ENCODE data around the gene ELMO1.

The ELMO1 gene

GRCh38 chr7:37304921-37305320 lies 143.7 kb downstream of the ELMO1 start:
- DNase-seq: no peak

DNA sequence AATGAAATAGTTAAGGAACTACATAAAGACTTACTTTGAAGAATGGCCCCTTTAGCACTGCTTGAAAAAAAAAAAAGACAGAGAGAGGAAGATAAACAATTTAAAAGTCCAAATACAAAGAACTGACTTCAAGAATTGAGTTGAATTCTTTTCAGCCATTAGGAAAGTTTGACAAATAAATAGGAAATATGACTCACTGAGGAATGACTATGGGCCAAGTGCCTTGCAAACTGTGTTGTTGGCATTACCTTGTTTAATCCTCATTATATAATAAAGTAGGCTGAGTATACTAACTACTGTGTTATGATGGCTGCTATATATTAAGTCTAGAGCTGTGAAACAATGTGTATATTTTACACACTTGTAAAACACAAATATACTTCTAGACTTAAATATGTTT lies 151.1 kb downstream of the ELMO1 start:
- no peak for DNase-seq

GRCh38 chr7:37295401-37295800 lies 153.3 kb downstream of the ELMO1 start:
- no peak for DNase-seq

DNA sequence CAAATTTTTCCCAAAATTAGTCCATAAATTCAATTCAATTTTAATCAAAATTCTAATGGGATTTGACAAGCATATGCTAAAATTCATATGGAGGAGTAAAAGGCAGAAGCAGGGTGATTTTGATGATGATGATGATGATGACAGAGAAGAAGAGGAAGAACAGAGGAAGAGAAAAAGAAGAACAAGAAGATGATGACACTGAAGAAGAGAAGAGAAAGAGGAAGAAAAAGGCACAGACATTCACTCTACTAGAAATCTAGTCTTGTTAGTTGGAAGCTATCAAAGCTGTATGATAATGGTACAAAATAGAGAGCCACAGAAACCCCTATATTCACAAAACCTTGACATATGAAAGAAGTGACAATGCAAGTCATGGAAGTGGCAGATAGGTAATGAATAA lies 157.9 kb downstream of the ELMO1 start:
- DNase-seq: no peak

- DNase-seq: no peak
Measured at GRCh38 chr7:37289781-37290180, 158.9 kb downstream of the ELMO1 start.

- DNase-seq: no peak
Measured at GRCh38 chr7:37289367-37289766, 159.3 kb downstream of the ELMO1 start.

DNA sequence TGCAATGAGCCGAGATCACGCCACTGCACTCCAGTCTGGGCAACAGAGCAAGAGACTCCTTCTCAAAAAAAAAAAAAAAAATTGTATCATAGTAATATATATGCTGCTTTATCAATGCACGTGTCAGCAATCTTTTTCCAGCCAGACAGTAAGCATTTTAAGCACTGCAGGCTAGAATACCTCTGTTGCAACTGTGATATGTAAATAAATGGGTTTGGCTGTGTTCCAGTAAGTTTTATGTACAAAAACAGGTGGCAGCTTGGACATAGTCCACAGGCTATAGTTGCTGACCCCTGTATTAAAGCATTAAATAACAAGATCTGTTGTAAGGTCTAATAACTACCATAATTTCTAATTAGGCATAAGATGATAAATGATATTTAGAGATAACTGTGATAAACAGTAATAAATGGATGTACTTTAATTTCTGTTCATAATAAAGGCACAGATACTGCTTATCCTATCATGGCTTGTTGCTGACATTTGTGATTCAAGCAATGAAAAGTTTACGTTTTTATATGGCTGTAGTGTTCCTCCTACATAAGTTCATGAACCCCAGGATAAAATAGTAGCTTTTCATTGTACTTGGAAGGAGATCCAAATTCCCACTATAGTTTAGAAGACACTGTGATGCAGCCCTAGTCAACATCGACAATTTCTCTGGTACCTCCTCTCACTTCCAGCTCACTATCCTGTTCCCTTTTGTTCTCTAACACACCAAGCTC lies 161.4 kb downstream of the ELMO1 start:
- no peak for DNase-seq

- no peak for DNase-seq
Measured at GRCh38 chr7:37286454-37286832, 162.2 kb downstream of the ELMO1 start.

DNA sequence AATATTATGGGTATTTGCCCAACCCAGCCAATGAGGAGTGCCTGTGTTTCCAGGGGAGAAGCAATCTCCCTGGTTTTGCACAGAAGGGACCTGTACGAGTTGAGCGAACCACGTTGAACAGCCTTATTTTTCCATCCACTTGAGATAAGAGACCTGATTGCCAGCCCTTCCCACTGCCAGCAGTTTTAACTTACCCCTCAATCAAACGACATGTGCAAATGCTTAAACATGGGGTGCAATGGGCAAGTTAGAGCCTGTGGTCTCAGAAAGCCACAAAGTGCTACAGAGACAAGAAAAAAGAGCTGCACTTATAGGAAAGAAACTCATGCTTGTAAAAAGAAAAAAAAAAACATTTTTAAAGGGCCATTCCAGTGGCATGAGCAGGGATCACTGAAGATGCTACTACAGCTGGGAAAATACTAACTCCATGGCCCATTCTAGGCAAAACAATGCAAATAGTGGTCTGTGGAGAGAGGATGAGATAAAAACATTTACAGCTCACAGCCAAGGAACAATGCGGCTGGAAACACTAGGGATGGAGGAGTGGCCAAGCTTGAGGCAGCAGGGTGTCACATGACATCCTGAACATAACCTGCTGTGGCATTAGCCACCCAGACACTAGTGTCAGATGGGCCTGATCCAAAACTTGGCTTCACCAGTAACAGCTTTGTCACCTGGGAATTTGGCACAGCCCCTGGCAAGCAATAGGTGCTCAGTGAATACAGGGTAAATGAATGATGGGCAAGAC lies 162.8 kb downstream of the ELMO1 start:
- DNase-seq: no peak

- peak; percentile 25 for DNase-seq
Measured at GRCh38 chr7:37284805-37285231, 163.8 kb downstream of the ELMO1 start.

DNA sequence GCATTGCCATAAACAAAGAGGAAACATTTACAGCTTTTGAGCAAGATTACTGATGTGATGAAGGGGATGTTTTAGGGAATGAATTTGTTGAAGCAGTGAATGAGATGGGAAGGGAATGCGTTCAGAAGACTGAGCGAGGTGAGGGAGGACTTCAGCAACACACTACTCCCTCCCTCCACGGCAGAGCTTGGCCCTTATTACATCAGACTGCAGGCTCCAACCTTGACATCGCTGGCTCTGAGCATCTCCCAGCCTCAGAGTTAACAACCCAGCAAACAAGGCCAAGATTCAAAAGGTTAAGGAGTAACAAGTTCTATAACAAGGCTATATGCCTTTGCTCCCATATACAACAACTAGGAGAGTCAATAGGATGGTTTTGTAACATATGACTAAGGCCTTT lies 164.4 kb downstream of the ELMO1 start:
- no peak for DNase-seq

GRCh38 chr7:37283716-37284115 lies 164.9 kb downstream of the ELMO1 start:
- DNase-seq: no peak

- DNase-seq: no peak
Measured at GRCh38 chr7:37282927-37283326, 165.7 kb downstream of the ELMO1 start.

DNA sequence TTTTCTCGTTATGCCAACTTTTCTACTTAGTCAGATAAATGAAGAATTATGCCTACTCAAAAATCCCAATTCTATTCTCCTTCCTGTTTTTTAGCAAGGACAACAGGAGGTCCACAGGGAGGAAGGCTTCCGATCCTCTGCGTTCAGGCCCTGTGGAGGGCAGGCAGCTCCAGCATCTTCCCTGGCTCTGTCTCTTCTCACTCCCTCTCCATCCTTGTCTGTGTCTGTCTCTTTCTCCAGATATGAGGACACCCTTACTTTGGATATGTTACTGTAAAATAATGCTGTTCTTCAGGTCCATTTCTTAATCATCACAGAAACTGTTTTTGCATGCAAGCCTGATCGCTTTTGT lies 166.6 kb downstream of the ELMO1 start:
- no peak for DNase-seq

DNA sequence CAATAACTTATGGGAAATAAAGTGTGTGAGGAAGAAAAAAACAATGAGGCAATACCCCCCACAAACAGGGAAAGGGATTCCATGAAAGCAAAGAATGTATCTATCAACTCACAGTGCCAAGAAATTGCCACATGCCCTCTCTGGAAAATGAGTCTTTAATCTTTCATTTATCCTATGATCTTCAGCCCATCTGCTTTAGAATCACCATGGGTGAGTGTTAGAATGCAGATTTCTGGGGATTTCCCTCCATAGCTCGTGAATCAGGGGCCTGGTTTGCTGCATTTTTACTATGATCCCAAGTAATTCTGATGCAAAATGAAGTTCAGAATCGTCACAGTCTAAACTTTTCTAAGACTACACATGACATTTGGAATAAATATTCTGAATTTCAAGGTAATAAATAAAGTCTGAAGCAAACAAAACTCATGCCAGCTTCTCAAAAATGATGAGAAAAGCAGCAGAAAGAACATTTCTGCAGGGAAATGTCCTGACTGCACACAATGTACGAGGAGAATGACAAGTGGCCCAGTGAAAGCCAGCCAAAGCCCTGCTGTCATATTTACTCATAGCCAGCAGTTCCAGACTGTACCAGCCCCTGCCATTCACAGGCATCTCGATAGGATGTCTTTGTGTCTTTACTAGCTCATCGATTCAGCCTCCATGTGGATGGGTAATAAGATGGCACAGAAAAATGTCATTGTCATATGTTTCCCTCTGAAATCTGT lies 167.1 kb downstream of the ELMO1 start:
- no peak for DNase-seq

DNA sequence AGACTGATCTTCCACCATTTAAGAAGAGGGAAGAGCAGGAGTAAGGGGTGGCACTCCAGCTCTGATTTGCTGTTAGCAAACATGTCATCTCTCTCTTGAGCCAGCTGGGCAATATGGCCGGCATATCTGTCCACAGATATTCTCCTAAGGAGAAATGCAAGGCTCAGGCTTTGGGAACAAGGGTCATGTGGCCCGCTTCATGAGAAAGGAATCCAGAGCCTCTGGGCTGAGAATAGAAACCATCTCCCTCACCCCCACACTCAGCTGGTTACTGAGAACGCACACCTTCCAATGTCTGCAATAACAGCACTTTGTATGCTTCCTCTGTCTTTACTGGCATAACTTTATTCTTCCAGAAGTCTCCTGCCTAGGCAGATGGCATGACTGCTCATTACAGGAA lies 171.2 kb downstream of the ELMO1 start:
- DNase-seq: no peak

DNA sequence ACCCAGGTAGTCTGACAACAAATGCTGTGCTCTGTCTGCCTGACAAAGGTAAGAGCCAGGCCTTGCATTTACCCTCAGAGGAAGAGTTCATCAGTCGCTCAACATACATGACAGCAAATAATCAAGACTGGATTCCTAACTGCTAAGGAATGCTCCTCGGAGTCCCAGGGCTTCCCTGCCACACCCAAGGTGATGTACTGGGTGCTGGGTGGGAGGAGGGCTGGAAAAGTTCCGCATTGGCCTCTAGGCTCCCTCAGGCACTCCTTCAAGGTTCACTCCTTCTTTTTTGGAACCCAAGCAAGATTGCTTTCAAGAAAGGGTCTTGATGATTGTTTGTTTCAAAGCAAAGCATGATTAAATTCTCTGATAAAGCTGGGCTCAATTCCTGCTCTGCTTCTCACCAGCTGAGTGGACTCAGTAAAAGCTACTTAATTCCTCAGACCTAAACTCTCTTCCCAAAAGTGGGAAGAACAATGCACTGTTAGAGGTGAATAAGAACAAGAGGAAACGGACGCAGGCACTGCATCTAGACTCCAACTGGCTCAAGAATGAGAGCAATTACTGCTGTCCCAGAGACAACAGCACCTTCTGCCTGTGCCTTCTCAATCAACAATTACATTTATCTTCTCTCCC lies 173.5 kb downstream of the ELMO1 start:
- DNase-seq: no peak

- no peak for DNase-seq
Measured at GRCh38 chr7:37273891-37274290, 174.8 kb downstream of the ELMO1 start.

GRCh38 chr7:37269711-37270508 lies 178.8 kb downstream of the ELMO1 start:
- DNase-seq: no peak

- DNase-seq: no peak
Measured at GRCh38 chr7:37267251-37267650, 181.4 kb downstream of the ELMO1 start.

- no peak for DNase-seq
Measured at GRCh38 chr7:37265876-37266275, 182.8 kb downstream of the ELMO1 start.

DNA sequence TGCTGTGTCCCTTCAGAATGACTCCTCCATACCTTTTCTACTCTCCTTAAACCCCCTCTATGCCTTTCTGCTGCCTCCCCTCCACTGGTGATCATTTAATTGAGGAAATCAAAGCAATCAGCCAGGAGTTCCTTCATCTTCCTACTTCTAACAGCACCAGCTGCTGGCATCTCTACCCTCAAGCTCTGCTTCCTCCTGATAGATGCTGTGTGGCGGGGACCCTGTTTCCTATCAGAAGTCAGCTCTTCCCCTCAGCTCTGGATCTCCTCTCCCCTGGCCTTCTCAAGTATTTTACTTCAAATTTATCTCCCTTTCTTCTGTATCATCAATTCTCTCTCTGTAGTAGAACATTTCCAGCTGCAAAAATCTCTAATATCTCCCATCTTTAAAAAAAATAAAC lies 183.7 kb downstream of the ELMO1 start:
- no peak for DNase-seq

DNA sequence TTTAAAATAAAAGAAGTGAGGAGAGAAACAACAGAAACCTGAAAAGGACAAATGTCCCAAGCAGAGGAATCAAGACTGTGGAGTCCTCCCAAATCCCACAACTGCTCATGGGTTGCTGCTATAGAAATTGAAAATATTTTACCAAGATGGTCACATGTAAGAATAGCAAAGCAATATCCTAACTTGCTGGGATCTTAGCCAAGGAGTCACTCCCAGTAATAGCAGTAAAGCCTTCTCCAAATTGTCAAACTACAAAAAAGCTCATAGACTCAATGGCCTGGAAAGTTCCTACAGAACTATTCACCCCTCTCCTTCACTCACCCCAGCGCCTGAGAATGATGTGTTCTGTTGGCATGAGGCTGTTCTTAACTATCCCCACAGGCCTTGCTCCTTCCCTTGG lies 186.5 kb downstream of the ELMO1 start:
- DNase-seq: no peak

Data from activated CD4-positive, alpha-beta T cell treated with anti-CD3 and anti-CD28 coated beads, Interleukin-2, amount 50 U/mL, for 16 hours (primary cell).